Osteocyte (in vitro differentiated cells): ENCODE results near the gene SIRT4. TPM values are rescaled to one million over a fixed set of nuclear protein-coding genes. Genes with fewer than 3 reads are reported as not detected.

Experiments used
- DNase-seq: peaks from one replicate; pipeline ENCODE4 v3.0.0; 2021; ENCODE audit warnings: mixed read lengths; ENCODE audit not compliant: unreplicated experiment; ENCODE audit errors: extremely low spot score
- H3K27ac Mint-ChIP-seq: one replicate; pipeline ENCODE4 v1.8.0; 2021; ENCODE audit warnings: mild to moderate bottlenecking, mixed read lengths; ENCODE audit not compliant: unreplicated experiment
- H3K27me3 Mint-ChIP-seq: one replicate; pipeline ENCODE4 v1.8.0; 2021; ENCODE audit warnings: mixed read lengths; ENCODE audit not compliant: unreplicated experiment
- H3K36me3 Mint-ChIP-seq: one replicate; pipeline ENCODE4 v1.8.0; 2021; ENCODE audit warnings: mixed read lengths; ENCODE audit not compliant: unreplicated experiment
- H3K4me1 Mint-ChIP-seq: one replicate; pipeline ENCODE4 v1.8.0; 2021; ENCODE audit warnings: mixed read lengths; ENCODE audit not compliant: unreplicated experiment
- H3K4me3 Mint-ChIP-seq: one replicate; pipeline ENCODE4 v1.8.0; 2021; ENCODE audit warnings: mild to moderate bottlenecking, moderate library complexity, mixed read lengths; ENCODE audit not compliant: unreplicated experiment
- H3K9me3 Mint-ChIP-seq: one replicate; pipeline ENCODE4 v1.8.0; 2021; ENCODE audit warnings: mixed read lengths; ENCODE audit not compliant: unreplicated experiment
- CTCF ChIP-seq: fragments of 200-600 bp; sonication (generic); IDR thresholded peaks from 2 replicates; pipeline ENCODE4 v1.5.0; 2021; ENCODE audit warnings: antibody characterized with exemption, mild to moderate bottlenecking, moderate library complexity
- total RNA-seq: library from RNA; stranded (reverse); gene quantifications from 2 replicates; pipeline ENCODE4 v1.2.1, GENCODE V29; 2021

The SIRT4 gene
- total RNA-seq, 1 donor from 2014 or later: 0.97 TPM

- H3K27me3 Mint-ChIP-seq: no peaks in the 10 kb centered on the region
- TF ChIP-seq CTCF: no peak
- H3K4me3 Mint-ChIP-seq: no peak overlapping the region
- no peak for DNase-seq
- H3K9me3 Mint-ChIP-seq: no peaks in the 10 kb centered on the region
- H3K36me3 Mint-ChIP-seq: no peaks in the 10 kb centered on the region
- H3K27ac Mint-ChIP-seq: no peak overlapping the region
- H3K4me1 Mint-ChIP-seq: peaks cover 8% of the 10 kb centered on the region
Observed at GRCh38 chr12:120353556-120354317, 51.6 kb downstream of the SIRT4 start.

- Mint-ChIP-seq H3K36me3 (no peaks in the 10 kb centered on the region), H3K9me3 (no peaks in the 10 kb centered on the region), H3K27ac (peak overlapping the region; percentile 19), H3K4me1 (peaks cover 8% of the 10 kb centered on the region), H3K4me3 (peak overlapping the region; percentile 26), H3K27me3 (no peaks in the 10 kb centered on the region)
- peak; percentile 94 for DNase-seq
- TF ChIP-seq CTCF: peak; percentile 91
Observed at GRCh38 chr12:120356567-120357030, 54.5 kb downstream of the SIRT4 start.

- no peak for DNase-seq
- peaks cover 13% of the 10 kb centered on the region for H3K4me1 Mint-ChIP-seq
- no peaks in the 10 kb centered on the region for H3K36me3 Mint-ChIP-seq
- peak overlapping the region; percentile 19 for H3K27ac Mint-ChIP-seq
- no peak for TF ChIP-seq CTCF
- H3K27me3 Mint-ChIP-seq: no peaks in the 10 kb centered on the region
- no peak overlapping the region for H3K4me3 Mint-ChIP-seq
- no peaks in the 10 kb centered on the region for H3K9me3 Mint-ChIP-seq
Observed at GRCh38 chr12:120357104-120357503, 55.0 kb downstream of the SIRT4 start.

- TF ChIP-seq CTCF: no peak
- no peaks in the 10 kb centered on the region for H3K36me3 Mint-ChIP-seq
Observed at GRCh38 chr12:120358412-120359100, 56.4 kb downstream of the SIRT4 start.

GRCh38 chr12:120359128-120359527 lies 57.0 kb downstream of the SIRT4 start:
- no peaks in the 10 kb centered on the region for H3K27me3 Mint-ChIP-seq
- TF ChIP-seq CTCF: no peak
- DNase-seq: no peak
- no peaks in the 10 kb centered on the region for H3K36me3 Mint-ChIP-seq
- no peak overlapping the region for H3K27ac Mint-ChIP-seq
- H3K4me1 Mint-ChIP-seq: peaks cover 19% of the 10 kb centered on the region
- H3K4me3 Mint-ChIP-seq: no peak overlapping the region
- H3K9me3 Mint-ChIP-seq: no peaks in the 10 kb centered on the region

More at GRCh38 chr12:120358412-120359100, 56.4 kb downstream of the SIRT4 start:
- Mint-ChIP-seq H3K9me3 (no peaks in the 10 kb centered on the region), H3K27me3 (no peaks in the 10 kb centered on the region), H3K4me1 (peaks cover 19% of the 10 kb centered on the region), H3K4me3 (no peak overlapping the region), H3K27ac (no peak overlapping the region)
- DNase-seq: no peak
